Measurements from ENCODE around the gene LMF1.

Gene LMF1

GRCh38 chr16:927406-927805 is 43.4 kb downstream of the LMF1 start:
- DNase-seq: no peak

GRCh38 chr16:926715-927114 is 44.1 kb downstream of the LMF1 start:
- DNase-seq: no peak

- DNase-seq: no peak
Measured at GRCh38 chr16:924806-925205, 46.0 kb downstream of the LMF1 start.

- no peak for DNase-seq
Measured at GRCh38 chr16:924063-924462, 46.7 kb downstream of the LMF1 start.

- no peak for DNase-seq
Measured at GRCh38 chr16:923184-923583, 47.6 kb downstream of the LMF1 start.

- no peak for DNase-seq
Measured at GRCh38 chr16:922051-922450, 48.7 kb downstream of the LMF1 start.

GRCh38 chr16:921321-921905 is 49.4 kb downstream of the LMF1 start:
- DNase-seq: no peak

GRCh38 chr16:920717-921116 is 50.1 kb downstream of the LMF1 start:
- no peak for DNase-seq

- DNase-seq: no peak
Measured at GRCh38 chr16:920051-920681, 50.6 kb downstream of the LMF1 start.

GRCh38 chr16:919658-920050 is 51.1 kb downstream of the LMF1 start:
- DNase-seq: no peak

GRCh38 chr16:918741-919657 is 51.8 kb downstream of the LMF1 start:
- no peak for DNase-seq

- no peak for DNase-seq
Measured at GRCh38 chr16:918068-918467, 52.7 kb downstream of the LMF1 start.

- no peak for DNase-seq
Measured at GRCh38 chr16:917591-918061, 53.2 kb downstream of the LMF1 start.

- no peak for DNase-seq
Measured at GRCh38 chr16:916035-916799, 54.6 kb downstream of the LMF1 start.

GRCh38 chr16:915546-915945 is 55.2 kb downstream of the LMF1 start:
- no peak for DNase-seq

- no peak for DNase-seq
Measured at GRCh38 chr16:914440-914839, 56.3 kb downstream of the LMF1 start.

GRCh38 chr16:913817-914439 is 56.9 kb downstream of the LMF1 start:
- no peak for DNase-seq

- no peak for DNase-seq
Measured at GRCh38 chr16:912684-913613, 57.8 kb downstream of the LMF1 start.

GRCh38 chr16:912322-912683 is 58.5 kb downstream of the LMF1 start:
- no peak for DNase-seq

GRCh38 chr16:911604-912321 is 59.0 kb downstream of the LMF1 start:
- no peak for DNase-seq

GRCh38 chr16:911101-911500 is 59.7 kb downstream of the LMF1 start:
- DNase-seq: no peak
